ENCODE data around the gene DPP4. TPM values are rescaled to one million over a fixed set of nuclear protein-coding genes. Genes with fewer than 3 reads are reported as not detected.

The DPP4 gene
- total and polyA plus RNA-seq, 2 experiments from 2014 or later, result 1.5 to 2.8 TPM

DNA sequence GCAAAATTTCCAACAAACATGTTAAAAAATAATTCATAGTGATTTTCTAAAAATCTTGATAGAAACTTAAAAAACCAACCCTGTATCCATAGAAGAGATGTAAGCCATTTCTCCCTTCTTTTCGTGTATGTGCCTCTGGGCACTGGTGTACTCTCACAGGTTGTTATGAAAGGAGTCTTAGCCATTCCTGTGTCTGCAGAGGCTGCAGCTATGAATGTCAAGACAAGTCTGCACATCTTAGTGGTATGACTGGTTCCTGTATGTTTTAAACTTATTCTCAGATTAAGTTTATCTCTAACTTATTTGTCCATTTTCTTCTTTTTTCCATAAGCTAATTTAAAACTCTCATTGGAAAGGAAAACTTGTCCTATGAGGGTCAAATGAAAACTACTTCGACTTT is 84.0 kb downstream of the DPP4 start (continued):
- no peak for TF ChIP-seq ZNF462 (CRISPR knock-in tag; IDR thresholded peaks at IDR 0.05)
- TF ChIP-seq EZH2 (IDR thresholded peaks at IDR 0.05; ENCODE audit: low read depth, unreplicated experiment), result no peak

- H3K4me1 Mint-ChIP-seq, result peaks cover 5% of the 10 kb centered on the region
Observed at GRCh38 chr2:161988589-161988988, 85.4 kb downstream of the DPP4 start.

More at GRCh38 chr2:161988589-161988988, 85.4 kb downstream of the DPP4 start:
- H3K27ac Mint-ChIP-seq, result no peak overlapping the region
- Histone ChIP-seq H3K27me3 (ENCODE audit: insufficient read depth) (no peaks in the 10 kb centered on the region), H3K4me2 (no peak overlapping the region), H3K4me3 (no peak overlapping the region), H3K79me2 (replicated peaks; ENCODE audit: insufficient read depth) (no peaks in the 10 kb centered on the region), H2AFZ (no peak overlapping the region), H3K27ac (ENCODE audit: low read depth) (no peak overlapping the region), H4K20me1 (replicated peaks; ENCODE audit: insufficient read depth) (no peaks in the 10 kb centered on the region), H3F3A (replicated peaks; ENCODE audit: low read depth) (no peaks in the 10 kb centered on the region), H3K4me1 (ENCODE audit: insufficient read depth) (no peaks in the 10 kb centered on the region), H3K36me3 (ENCODE audit: insufficient read depth) (no peaks in the 10 kb centered on the region), H3K9me2 (ENCODE audit: insufficient read depth) (no peaks in the 10 kb centered on the region)
- H3K9me3 Mint-ChIP-seq, result no peaks in the 10 kb centered on the region
- no peak overlapping the region for H3K4me3 Mint-ChIP-seq
- TF ChIP-seq CTCF (conservative IDR thresholded peaks at IDR 0.05; ENCODE audit: low read depth in 2 of 2) (peak; percentile 69 to 89), POLR2AphosphoS5 (IDR thresholded peaks at IDR 0.05; ENCODE audit: low read depth) (no peak)
- ATAC-seq (peak; percentile 91), DNase-seq (ENCODE audit: low spot score) (peak; percentile 59)
- no peaks in the 10 kb centered on the region for H3K27me3 Mint-ChIP-seq (ENCODE audit: insufficient read depth, low read depth, poor library complexity)
- H3K36me3 Mint-ChIP-seq (ENCODE audit: low read depth), result no peaks in the 10 kb centered on the region

Measured in GM23338 (cell line).